ENCODE measurements around the gene PDE4B. TPM values are rescaled to one million over a fixed set of nuclear protein-coding genes. Genes with fewer than 3 reads are reported as not detected.

Gene PDE4B
- total and polyA plus RNA-seq, 9 of the 15 experiments (the other 6 are each of a cell fraction or from before 2014, with no cell fraction given) = 0.09 TPM; not detected in 8

DNA sequence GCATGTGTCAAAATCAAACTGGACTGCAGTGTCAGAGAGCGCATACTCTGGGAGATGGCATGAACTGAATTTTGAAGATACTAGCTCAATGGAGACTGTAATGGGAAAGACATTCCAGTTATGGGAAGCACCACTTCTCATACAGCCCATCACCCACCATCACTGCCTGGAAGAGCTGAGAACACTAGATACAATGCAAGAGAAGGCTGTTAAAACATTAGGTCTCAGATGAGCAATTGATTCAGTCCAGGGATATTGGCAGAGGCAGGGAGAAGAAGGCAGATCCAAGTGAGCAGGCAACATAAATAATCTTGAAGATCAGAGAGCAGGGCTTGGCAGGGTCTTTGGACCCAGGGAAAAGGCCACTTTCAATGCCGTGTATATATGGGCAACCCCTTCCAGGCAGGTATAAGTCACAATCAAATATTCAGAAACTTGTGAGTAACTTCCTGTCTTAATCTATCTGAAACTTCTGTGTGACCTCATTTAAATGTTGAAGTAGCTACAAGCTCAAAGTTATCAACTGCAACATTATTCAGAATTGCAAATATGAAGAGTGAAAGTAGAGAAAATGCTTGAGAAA lies 450.9 kb downstream of the PDE4B start (continued):
- no peak for TF ChIP-seq TEAD2 (tag; IDR thresholded peaks at IDR 0.05)

DNA sequence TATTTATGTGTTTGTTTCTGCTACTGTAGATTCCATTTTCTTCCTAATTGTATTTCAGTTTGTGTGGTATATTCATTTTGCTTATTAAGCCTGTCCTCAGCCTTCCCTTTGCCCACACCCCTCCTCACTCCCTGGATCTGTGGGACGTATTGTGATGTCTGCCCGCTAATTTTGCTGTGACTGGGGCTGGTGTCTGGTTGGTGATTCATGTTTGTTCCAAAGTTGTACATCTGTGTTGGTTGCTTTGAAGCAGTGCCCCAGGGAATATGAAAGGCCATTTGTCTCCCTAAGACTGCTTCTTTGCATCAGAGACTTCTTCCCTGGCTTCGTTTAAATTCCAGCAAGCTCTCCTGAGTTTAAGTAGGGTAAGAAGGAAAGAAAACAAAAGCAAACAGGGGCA lies 451.7 kb downstream of the PDE4B start:
- peaks cover 0 to 2% of the 10 kb centered on the region in 2 experiments; a peak in 1 of 5 replicates for H3K27me3 ChIP-seq (ENCODE audit: control insufficient read depth in 2 of 2, insufficient read depth in 2 of 2, low read length in 2 of 2)
- no peaks in the 10 kb centered on the region for H4K20me1 ChIP-seq (replicated peaks; ENCODE audit: control insufficient read depth, insufficient read depth, low read length)
- no peak for FAIRE-seq
- no peak overlapping the region for H3K4me3 ChIP-seq
- no TSS peak for BruUV-seq (replicated peaks)
- 0% methylated on average over 3 of the region's 3 CpGs for WGBS (ENCODE audit: insufficient coverage, low coverage, missing lambda C conversion rate)
- DNase-seq (ENCODE audit: extremely low read depth in 1 of 4, low spot score in 3 of 4) = no peak
- no peak overlapping the region for H3K9ac ChIP-seq (ENCODE audit: insufficient read depth in 1 of 2, low read depth in 2 of 2, low read length in 2 of 2)
- H3K4me2 ChIP-seq (ENCODE audit: insufficient read depth, low read length) = no peak overlapping the region
- no peaks in the 10 kb centered on the region for H3K4me1 ChIP-seq (replicated peaks in 1 of 2; ENCODE audit: control insufficient read depth in 2 of 2, insufficient read depth in 2 of 2, low read length in 2 of 2)
- intact Hi-C loops (cut with micrococcal nuclease) (loop anchor here (10.0 kb wide), 1 partner anchor 1180 kb away; no protein-coding TSS in a partner anchor), in situ Hi-C loops (cut with MboI) (loop anchor here (5.0 to 25.0 kb wide), 4 partner anchors 200 to 1182 kb away; no protein-coding TSS in a partner anchor)
- H3K27ac ChIP-seq (ENCODE audit: extremely low read depth, low read depth, low read length) = no peak overlapping the region
- H3K9me3 ChIP-seq (replicated peaks; ENCODE audit: control insufficient read depth, insufficient read depth, low read depth, low read length) = no peaks in the 10 kb centered on the region
- no peaks in the 10 kb centered on the region for H3K9me1 ChIP-seq (ENCODE audit: control insufficient read depth, insufficient read depth, low read length)
- H2AFZ ChIP-seq (ENCODE audit: low read depth, low read length) = no peak overlapping the region
- no peaks in the 10 kb centered on the region for H3K79me2 ChIP-seq (ENCODE audit: control insufficient read depth, insufficient read depth, low read length)
- POLR2A ChIA-PET = no interaction called here
- no peak for ATAC-seq
- no peaks in the 10 kb centered on the region for H3K36me3 ChIP-seq (ENCODE audit: control insufficient read depth, insufficient read depth, low read length)
- CTCF ChIA-PET (ENCODE audit: low intra/inter-chr PET ratio) = interaction anchor here (3.4 kb wide), 1 partner anchor 285 kb away, joined by 58 read pairs; no protein-coding TSS in a partner anchor
- no peak for TF ChIP-seq KLF13 (tag; IDR thresholded peaks at IDR 0.05; ENCODE audit: borderline replicate concordance, low read depth)
- no peak for TF ChIP-seq PBX2 (CRISPR knock-in tag; IDR thresholded peaks at IDR 0.05; ENCODE audit: low read depth)
- TF ChIP-seq PBX2 (tag; conservative IDR thresholded peaks at IDR 0.05; ENCODE audit: low read depth) = no peak
- no peak for TF ChIP-seq PTBP1 (IDR thresholded peaks at IDR 0.05; ENCODE audit: low read depth, low read length)
- TF ChIP-seq ARNT (IDR thresholded peaks at IDR 0.05) = no peak
- TF ChIP-seq ZNF589 (CRISPR knock-in tag; IDR thresholded peaks at IDR 0.05; ENCODE audit: low read depth) = no peak
- TF ChIP-seq MCM3 (IDR thresholded peaks at IDR 0.05) = no peak
- TF ChIP-seq JUND (IDR thresholded peaks at IDR 0.05; ENCODE audit: borderline replicate concordance, low read depth, low read length) = no peak
- TF ChIP-seq JUND (tag; IDR thresholded peaks at IDR 0.05; ENCODE audit: borderline replicate concordance, low read depth, low read length) = no peak
- no peak for TF ChIP-seq ZFX (CRISPR knock-in tag; IDR thresholded peaks at IDR 0.05)
- TF ChIP-seq, protein P1, sequence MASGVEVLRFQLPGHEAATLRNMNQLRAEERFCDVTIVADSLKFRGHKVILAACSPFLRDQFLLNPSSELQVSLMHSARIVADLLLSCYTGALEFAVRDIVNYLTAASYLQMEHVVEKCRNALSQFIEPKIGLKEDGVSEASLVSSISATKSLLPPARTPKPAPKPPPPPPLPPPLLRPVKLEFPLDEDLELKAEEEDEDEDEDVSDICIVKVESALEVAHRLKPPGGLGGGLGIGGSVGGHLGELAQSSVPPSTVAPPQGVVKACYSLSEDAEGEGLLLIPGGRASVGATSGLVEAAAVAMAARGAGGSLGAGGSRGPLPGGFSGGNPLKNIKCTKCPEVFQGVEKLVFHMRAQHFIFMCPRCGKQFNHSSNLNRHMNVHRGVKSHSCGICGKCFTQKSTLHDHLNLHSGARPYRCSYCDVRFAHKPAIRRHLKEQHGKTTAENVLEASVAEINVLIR (CRISPR knock-in tag; IDR thresholded peaks at IDR 0.05) = no peak
- TF ChIP-seq STAT5A (IDR thresholded peaks at IDR 0.05; ENCODE audit: borderline replicate concordance, low read length) = no peak
- no peak for TF ChIP-seq BRCA1 (IDR thresholded peaks at IDR 0.05)
- no peak for TF ChIP-seq BRCA1 (CRISPR knock-in tag; IDR thresholded peaks at IDR 0.05)
- TF ChIP-seq SETDB1 (IDR thresholded peaks at IDR 0.05; ENCODE audit: low read length) = no peak
